Stimulated activated CD4-positive, alpha-beta T cell treated with anti-CD3 and anti-CD28 coated beads, Interleukin-2, amount 100 ng/mL, for 4 hours (primary cell): Measurements from ENCODE around the gene SPDYA.

Experiments used
- DNase-seq: peaks from one replicate; pipeline ENCODE4 v3.0.0-alpha.2; 2020; ENCODE audit warnings: low read depth

SPDYA gene

GRCh38 chr2:28824870-28825269 is 14.2 kb downstream of the SPDYA start:
- no peak for DNase-seq

GRCh38 chr2:28828382-28828781 is 17.7 kb downstream of the SPDYA start:
- DNase-seq = no peak

- no peak for DNase-seq
These were observed 23.3 kb downstream of the SPDYA start for GRCh38 chr2:28833740-28834470.

GRCh38 chr2:28835781-28836180 is 25.1 kb downstream of the SPDYA start:
- DNase-seq = no peak

- no peak for DNase-seq
These were observed 28.3 kb downstream of the SPDYA start for GRCh38 chr2:28838971-28839370.

- DNase-seq = no peak
These were observed 31.4 kb downstream of the SPDYA start for GRCh38 chr2:28842042-28842441.

GRCh38 chr2:28855193-28855592 is 44.6 kb downstream of the SPDYA start:
- DNase-seq = no peak

GRCh38 chr2:28855977-28856376 is 45.3 kb downstream of the SPDYA start:
- DNase-seq = no peak

GRCh38 chr2:28868611-28869010 is 58.0 kb downstream of the SPDYA start:
- DNase-seq = no peak

- DNase-seq = no peak
These were observed 59.0 kb downstream of the SPDYA start for GRCh38 chr2:28869494-28870145.

- DNase-seq = peak; percentile 95
These were observed 59.7 kb downstream of the SPDYA start, which contains the start of gene TRMT61B for GRCh38 chr2:28870146-28870891. Gene TRMT61B (minus strand): TSS chr2:28870309. CDS start chr2:28870277, 32 bp downstream.

- DNase-seq = no peak
These were observed 61.0 kb downstream of the SPDYA start for GRCh38 chr2:28871620-28872019.

- no peak for DNase-seq
These were observed 69.6 kb downstream of the SPDYA start for GRCh38 chr2:28880193-28880592.

GRCh38 chr2:28893488-28893887 is 82.9 kb downstream of the SPDYA start:
- no peak for DNase-seq

GRCh38 chr2:28894470-28895188 is 84.0 kb downstream of the SPDYA start, which contains the start of gene WDR43:
Gene WDR43 (plus strand): TSS chr2:28894667. CDS start chr2:28894699, 32 bp downstream.
- DNase-seq = peak; percentile 96

GRCh38 chr2:28895189-28895893 is 84.7 kb downstream of the SPDYA start:
- DNase-seq = peak; percentile 37

GRCh38 chr2:28896906-28897305 is 86.3 kb downstream of the SPDYA start:
- DNase-seq = no peak

GRCh38 chr2:28898048-28898447 is 87.4 kb downstream of the SPDYA start:
- DNase-seq = no peak
